Thyroid gland (tissue), 4 donors: ENCODE data around the gene HMCN2.

Experiments
- CTCF ChIP-seq, 6 experiments: fragments of 200-600 bp in 3 of 6; fragments of 450-650 bp in 3 of 6; sonication (generic) in 3 of 6; IDR thresholded peaks; one replicate each; pipeline ENCODE4 v1.5.1; 2016 to 2019; ENCODE audit warnings: antibody characterized with exemption in 6 of 6, mild to moderate bottlenecking in 2 of 6, inconsistent platforms in 1 of 6, moderate library complexity in 1 of 6
- POLR2A ChIP-seq, 2 donors: fragments of 450-650 bp; IDR thresholded peaks; one replicate each; pipeline ENCODE4 v1.6.1; 2017; ENCODE audit warnings: antibody characterized with exemption in 2 of 2, mild to moderate bottlenecking in 2 of 2, moderate library complexity in 1 of 2

GRCh38 chr9:130294664-130295063 lies 29.1 kb downstream of the HMCN2 start:
- TF ChIP-seq CTCF (IDR thresholded peaks at IDR 0.05) (no peak), POLR2A (IDR thresholded peaks at IDR 0.05) (no peak)
